Transverse colon (tissue), 4 donors: ENCODE results near the gene ZNF614.

ENCODE experiments used
- POLR2AphosphoS5 ChIP-seq, 3 donors: sonication (generic); formaldehyde crosslinking; IDR thresholded peaks; one replicate each; pipeline ENCODE4 v1.6.1; 2016; ENCODE audit warnings: antibody characterized with exemption in 3 of 3
- TF ChIP-seq, protein P1 (sequence below), 5 experiments: fragments of 200-600 bp in 3 of 5; fragments of 450-650 bp in 2 of 5; sonication (generic) in 3 of 5; IDR thresholded peaks; 1 replicate in 2 of 5; 2 replicates in 3 of 5; pipeline ENCODE4 v1.5.1; 2016 to 2017; ENCODE audit warnings: antibody characterized with exemption in 5 of 5, inconsistent platforms in 3 of 5, mild to moderate bottlenecking in 2 of 5, moderate library complexity in 1 of 5

DNA sequence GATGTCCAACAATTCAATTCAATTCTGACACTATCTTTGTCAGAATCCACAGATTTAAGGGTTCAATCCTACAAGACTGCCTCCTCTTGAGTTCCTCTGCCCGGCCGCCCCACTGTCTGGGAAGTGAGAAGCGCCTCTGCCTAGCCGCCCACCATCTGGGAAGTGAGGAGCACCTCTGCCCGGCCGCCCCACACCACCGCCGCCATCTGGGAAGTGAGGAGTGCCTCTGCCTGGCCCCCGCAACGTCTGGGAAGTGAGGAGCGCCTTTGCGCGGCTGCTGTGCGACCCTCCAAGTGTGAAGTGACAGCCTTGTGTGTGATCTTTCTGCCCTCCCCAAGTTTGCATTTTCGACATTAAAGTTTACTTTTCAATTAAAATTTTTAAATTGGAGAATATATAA is 6.0 kb downstream of the ZNF614 start:
- TF ChIP-seq, protein P1, sequence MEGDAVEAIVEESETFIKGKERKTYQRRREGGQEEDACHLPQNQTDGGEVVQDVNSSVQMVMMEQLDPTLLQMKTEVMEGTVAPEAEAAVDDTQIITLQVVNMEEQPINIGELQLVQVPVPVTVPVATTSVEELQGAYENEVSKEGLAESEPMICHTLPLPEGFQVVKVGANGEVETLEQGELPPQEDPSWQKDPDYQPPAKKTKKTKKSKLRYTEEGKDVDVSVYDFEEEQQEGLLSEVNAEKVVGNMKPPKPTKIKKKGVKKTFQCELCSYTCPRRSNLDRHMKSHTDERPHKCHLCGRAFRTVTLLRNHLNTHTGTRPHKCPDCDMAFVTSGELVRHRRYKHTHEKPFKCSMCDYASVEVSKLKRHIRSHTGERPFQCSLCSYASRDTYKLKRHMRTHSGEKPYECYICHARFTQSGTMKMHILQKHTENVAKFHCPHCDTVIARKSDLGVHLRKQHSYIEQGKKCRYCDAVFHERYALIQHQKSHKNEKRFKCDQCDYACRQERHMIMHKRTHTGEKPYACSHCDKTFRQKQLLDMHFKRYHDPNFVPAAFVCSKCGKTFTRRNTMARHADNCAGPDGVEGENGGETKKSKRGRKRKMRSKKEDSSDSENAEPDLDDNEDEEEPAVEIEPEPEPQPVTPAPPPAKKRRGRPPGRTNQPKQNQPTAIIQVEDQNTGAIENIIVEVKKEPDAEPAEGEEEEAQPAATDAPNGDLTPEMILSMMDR (IDR thresholded peaks at IDR 0.05) = no peak
- no peak for TF ChIP-seq POLR2AphosphoS5 (IDR thresholded peaks at IDR 0.05)
